Kidney tubule cell (primary cell): ENCODE data around the gene USH2A.
A peak's percentile ranks its signal among the peaks of the same experiment; 100 is the strongest.
"Not testable (repeated sequence)": the region's sequence is repeated elsewhere in the genome, so short reads cannot be mapped to it uniquely, and the experiment has no call there.

Source experiments
- DNase-seq: peaks from one replicate; pipeline ENCODE4 v3.0.0-alpha.2; 2018; ENCODE audit warnings: low spot score

Gene USH2A

DNA sequence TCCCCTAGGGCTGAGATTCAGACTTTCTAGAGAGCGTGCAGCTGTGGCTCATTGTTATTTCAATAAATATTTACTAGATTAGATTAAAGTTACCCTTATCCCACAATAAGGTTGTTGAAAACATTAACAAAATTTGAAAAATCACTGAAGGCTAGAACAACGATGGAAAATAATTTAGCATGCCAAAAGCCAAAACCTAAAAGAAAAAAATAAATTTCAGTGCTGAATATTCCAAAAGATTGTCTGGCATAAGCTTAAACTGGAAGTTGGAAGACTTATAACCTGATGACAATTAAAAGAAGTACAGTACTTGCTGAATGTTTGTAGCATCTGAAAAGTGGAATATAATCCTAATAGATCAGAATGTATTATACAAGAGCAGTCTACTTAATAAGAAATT lies 221.3 kb downstream of the USH2A start:
- DNase-seq = no peak

DNA sequence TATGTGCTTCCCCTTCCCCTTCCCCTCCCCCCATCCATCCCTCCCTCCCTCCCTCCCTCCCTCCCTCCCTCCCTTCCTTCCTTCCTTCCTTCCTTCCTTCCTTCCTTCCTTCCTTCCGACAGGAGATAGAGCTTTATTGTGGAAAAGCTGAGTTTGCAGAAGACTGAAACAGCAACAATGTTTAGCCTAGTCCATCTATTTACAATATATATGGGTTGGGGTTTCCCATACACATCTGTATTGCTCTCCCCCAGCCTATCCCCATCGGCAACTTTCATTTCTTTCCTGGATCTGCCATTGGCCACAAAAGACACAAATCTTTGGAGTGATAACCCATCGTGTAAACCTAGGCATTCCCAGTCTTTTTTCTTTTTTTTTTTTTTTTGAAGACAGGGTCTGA lies 222.3 kb downstream of the USH2A start:
- no peak for DNase-seq

DNA sequence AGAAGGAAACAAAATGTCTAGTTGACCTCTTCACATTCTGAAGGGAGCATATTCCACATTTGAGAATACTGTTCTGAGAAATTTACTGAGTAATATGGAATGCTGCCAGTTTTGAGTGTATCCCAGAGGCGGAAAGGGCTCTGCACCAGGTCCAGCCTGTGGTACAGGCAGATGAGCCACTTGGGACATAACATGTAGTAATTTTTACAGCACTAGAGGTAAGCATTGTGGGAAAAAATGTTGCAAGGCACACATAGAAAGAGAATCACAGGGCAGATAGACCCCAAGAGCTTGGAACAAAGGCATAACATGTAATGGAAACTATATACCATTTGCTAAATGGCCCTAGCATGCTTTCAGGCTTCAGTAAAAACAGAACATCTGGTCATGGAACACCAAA lies 228.5 kb downstream of the USH2A start:
- no peak for DNase-seq

DNA sequence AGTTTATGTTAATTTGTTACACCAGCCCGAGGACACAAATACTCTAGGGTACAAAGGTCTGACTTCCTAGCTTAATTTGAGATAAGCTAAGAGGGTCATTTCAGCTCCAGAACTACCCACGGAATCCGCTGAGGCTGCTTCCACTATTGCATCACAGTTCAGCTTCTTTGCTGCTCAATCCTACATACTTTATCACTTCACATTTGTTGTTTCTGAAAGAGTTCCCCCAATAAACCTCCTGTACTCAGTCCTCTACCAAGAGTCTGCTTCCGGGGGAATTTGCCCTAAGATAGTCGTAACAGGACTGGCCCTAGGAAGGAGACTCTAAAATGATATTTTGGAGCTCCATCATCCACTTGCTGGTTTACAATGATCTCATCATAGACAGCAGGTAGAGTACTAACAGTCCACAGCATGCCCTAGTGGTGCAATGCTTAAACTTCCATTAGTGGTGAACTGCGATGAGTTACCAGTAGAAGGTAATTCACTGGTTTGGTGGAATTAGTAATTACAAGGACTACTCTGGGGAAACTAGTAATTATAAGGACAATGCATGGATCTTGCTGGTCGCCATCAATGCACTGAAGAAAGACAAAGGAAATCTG lies 229.3 kb downstream of the USH2A start:
- DNase-seq = no peak

DNA sequence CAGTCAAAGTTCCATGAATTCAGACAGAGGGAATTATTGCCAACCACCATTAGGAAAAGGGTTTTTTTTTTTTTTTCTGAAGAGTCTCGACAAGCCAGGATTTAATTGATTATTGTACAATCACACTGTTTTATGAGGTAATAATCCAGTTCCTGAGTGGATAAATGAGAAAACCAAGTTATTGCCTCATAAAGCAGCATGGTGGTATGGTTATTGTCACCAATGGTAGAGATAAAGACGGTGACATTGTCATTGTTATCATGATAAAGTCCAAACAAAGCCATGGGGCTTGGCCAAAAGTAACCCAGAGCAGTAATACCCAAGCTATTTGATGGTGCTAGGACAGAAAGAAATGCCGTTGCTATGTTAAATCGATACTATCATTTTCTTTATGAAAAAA lies 232.8 kb downstream of the USH2A start:
- no peak for DNase-seq

DNA sequence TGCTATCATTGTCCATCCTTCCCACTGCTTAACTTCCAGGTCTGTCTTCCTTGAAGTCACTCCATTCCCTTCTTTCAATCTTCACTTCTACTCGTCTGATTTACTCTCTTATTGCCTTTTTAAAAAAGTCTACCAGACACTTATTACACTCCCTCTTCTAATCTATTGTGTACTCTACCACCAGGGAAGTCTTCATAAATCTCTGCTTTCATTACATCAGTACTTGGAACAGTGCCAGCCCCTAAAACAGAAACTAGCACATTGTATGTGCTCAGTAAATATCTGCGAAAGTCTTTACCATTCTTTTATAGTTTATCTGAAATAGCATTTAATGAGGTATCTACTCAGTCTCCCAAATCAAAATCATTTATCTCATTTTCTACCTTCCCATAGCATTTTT lies 236.4 kb downstream of the USH2A start:
- peak; percentile 23 for DNase-seq

DNA sequence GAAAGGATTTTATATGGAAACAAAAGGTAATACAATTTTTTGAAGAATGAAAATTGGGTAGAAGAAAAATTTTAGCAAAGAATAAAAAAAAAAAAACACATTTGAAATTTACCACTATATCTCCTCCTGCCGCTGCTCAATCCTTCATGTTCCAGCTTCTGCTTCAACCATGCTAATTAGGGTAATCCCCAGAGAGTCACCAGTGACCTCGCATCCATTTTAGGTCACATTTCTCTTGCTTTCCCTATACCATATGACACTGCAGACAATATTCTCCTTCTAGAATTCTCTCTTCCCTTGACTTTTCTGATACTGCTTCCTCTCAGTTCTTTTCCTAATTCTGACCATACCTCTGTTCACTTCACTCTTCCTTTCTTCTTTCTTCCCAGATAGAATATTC lies 237.1 kb downstream of the USH2A start:
- DNase-seq = peak; percentile 14

DNA sequence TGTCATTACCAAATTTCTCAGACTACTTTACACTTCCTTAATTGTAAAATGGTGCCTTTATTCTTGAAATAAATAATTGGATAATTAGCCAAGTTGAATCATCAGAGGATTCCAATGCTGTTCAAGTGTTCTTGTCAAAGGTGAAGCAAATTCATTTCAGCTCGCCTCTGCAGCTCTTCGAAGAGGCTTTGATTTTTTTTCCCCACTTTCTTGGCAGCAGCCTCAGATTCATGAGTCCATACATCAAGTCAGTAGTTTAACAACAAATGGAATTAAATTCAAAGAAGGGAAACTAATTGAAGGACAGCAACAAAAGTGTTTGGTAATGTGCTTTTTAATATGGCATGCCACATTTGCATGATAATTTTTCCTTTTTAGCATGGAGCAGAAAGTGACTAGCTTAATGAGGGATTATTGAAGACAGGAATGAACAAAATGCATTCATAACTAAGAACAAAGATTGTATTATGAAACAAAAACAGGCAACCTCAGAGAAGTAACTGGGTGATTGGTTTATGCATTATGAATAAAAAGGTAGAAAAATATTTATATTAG lies 239.0 kb downstream of the USH2A start:
- DNase-seq = no peak

DNA sequence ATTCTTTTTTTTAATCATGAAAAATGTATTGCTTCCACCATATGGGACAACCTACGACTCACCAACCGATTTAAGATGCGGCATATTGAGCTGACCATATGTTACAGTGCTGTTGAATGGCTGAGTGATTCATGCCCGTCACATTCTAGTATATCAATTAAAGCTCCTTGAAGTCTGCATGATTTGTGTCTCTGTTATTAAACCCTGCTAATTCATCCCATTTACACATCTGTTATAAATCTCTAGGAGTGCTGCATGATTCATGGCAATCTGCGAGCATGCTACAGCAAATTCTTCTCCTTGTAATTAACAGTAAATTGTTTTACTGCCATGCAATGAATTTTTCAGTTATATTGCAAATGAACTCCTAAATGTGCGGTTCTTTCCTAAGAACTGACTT lies 239.8 kb downstream of the USH2A start:
- DNase-seq = peak; percentile 1

DNA sequence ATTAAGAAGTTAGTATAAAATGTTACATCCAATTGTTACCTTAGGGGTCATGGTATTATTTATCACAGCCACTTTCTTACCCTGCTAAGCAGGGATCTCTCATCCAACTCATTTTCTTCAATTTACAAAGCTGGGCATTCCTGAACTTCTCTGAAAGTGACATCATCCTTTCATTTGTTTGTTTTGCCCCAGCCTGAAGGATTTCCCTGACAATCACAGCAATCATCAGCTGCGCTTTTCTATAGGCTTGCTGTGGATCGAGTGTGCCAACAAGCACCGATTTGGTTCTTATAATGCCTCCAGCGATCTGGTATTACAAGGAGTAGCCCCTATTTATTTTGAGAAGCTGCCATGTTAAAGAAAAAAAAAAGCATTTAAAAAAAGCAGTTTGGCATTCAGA lies 240.2 kb downstream of the USH2A start:
- DNase-seq = peak; percentile 66

DNA sequence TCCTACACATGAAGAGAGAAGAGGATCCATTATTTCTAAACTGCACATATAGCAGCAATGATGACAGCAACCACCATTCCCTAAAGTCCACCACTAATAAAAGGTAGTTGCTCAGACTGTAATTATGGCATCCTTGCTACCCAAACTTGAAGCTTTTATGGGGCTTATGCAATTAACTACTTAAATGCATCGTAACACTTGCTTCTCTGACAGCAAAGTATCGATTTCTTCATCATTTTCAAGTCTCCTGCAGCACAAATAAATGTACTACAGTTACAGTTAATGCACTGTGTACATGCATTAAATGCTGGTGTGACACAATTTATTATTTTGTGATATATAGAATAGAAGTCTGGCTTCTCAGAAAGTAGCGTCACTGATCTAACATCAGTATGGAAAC lies 241.7 kb downstream of the USH2A start:
- no peak for DNase-seq

DNA sequence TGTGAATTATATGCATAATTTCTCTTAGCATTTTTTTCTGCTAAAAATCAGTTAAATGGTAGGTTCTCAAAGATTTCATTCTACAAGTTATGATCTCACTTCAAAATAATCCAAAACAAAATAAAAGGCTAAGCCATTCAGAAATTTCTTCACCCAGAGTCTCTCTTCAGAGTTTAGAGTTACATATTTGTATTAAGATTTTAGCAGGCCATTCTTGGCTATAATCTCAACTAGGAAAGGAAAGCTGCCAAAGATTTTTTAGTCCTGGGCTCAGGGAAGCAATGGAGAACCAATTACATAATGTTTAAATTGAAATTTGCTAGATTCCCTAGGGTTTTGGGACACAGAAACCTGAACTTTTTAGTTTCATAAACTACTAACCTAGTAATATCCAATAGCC lies 245.0 kb downstream of the USH2A start:
- no peak for DNase-seq

DNA sequence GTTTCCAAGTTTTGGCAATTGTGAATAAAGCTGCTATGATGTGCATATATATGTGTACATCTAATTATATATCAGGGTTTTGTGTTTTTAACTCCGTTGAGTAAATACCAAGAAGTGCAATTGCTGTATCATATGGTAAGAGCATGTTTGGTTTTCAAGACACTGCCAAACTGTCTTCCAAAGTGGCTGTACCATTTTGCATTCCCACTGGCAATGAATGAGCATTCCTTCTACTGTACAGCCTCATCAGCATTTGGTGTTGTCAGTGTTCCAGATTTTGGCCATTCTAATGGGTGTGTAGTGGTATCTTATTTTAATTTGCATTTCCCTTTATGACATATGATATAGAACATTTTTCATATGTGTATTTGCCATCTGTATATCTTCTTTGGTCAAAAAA lies 246.3 kb downstream of the USH2A start:
- no peak for DNase-seq

DNA sequence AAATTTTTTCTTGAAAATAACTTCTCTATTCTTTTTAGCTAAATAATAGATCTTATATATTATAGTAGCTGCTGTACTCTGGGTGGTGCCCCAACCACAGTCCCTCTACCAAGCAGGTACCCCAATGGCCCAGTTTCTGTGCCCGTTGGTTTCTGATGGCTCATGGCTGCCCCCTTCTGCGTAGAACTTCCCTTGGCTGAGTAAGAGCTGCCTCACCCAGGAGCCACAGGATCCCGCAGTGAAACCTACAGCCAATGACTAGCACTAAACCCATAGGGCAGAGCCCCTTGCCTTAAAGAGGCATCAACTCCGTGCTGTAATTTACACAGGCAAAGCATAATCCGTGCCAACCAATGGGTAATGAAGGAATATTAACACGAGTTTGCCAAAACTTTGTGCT lies 247.5 kb downstream of the USH2A start:
- no peak for DNase-seq

DNA sequence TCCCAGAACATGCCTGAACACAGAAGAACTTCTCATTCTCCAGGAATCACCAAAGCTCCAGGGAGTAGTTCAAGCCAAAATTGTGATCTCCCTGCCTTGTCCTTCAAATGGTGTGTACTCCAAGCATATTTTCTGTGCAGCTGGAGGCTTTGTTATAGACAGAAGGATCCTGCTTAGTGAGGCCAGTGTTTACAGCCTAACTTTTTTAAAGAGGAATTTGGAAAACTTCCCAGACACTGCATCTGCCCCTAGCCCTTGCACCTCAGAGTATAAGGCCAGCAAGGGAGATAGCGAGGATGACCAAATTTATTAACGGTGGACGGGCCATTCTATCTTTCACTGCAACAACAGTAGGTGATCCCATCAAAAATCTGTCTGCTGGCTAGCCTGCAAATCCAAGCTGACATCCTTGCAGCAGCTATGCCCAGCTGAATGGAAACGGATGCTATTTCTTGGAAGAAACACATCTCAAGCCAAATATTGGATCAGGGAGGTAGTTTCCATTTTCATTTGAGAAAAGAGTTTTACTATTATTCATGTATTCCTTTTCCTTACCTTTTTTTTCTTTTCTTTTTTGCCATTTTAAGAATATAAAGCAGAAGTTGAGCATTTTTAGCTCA lies 249.8 kb downstream of the USH2A start:
- DNase-seq = no peak

DNA sequence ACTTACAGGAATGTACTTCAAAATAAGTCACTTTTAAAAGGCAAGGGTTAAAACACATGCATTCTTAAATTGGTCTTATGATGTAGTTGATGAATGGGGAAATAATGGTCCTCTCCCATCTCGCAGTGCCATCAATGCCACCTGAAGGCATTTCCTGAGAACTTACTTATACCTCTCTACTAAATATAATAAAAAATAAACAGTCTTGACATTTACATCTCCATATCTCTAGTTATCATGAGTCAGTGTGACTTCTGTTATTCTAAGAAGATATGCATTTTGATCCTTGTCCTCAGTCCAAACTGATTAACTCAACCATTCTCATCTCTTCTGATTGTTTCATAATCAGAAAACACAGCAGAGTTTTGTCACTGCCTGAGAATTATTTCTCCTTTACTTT lies 253.9 kb downstream of the USH2A start:
- DNase-seq = no peak

DNA sequence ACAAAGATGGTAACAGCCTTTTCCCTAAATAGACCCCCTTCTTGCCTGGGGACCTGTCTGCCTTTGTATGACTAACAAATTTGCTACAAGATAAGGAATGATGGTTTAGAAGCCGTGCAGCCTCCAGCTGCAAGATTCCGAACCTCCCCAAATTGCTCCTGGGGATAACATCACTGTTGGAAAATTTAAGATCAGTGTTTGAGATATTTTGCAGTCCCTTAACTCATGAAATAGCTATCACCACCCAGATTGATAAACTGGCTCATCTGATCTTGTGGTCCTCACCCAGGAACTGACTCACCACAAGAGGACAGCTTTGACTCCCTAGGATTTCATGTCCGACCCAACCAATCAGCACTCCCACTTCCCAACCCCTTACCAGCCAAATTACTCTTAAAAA lies 254.7 kb downstream of the USH2A start:
- no peak for DNase-seq

DNA sequence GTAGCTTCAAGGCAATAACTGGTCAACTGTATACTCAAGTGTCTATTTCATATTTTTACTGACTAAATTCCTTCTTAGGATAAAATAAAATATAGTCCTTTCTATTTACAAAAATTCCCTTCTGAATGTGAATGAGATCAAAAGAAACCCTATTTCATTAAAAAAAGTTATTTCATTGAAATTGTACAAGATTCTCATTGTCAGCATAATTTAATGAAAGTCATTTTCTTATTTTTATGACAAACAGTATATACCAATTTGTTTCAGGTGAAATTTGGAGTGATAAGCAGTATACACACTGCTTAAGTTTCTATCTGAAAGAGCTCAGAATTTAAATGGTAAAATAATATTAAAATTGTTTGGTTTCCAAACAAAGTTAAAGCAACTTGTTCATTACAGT lies 269.2 kb downstream of the USH2A start:
- DNase-seq = no peak

DNA sequence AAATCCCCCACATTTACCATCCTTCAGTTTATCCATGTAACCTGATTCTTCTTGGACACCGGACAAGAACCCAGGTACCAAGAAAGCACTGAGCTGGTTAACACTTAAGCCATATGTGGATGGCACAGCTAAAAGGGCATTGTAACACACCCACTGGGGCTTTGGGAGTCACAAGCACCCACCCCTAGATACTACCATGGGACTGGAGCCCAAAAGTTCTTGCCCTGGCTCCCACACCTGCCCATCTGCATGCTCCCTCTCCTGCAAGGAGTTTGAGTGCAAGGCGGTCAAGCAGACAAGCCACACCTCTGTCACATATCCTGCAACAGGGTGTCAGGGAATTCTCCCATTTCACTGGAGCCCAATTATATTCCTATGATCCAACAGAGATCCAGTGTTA lies 270.1 kb downstream of the USH2A start:
- no peak for DNase-seq

DNA sequence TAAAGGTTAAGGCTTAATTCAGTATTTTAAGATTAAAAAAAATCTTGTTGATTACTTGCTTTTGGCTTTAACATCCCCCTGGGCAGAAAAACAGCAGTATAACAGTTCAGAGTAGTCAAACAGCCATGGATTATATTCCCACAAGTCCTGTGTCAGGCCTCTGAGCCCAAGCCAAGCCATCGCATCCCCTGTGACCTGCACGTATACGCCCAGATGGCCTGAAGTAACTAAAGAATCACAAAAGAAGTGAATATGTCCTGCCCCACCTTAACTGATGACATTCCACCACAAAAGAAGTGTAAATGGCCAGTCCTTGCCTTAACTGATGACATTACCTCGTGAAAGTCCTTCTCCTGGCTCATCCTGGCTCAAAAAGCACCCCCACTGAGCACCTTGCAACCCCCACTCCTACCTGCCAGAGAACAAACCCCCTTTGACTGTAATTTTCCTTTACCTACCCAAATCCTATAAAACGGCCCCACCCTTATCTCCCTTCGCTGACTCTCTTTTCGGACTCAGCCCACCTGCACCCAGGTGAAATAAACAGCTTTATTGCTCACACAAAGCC lies 277.7 kb downstream of the USH2A start:
- not testable (repeated sequence) for DNase-seq

DNA sequence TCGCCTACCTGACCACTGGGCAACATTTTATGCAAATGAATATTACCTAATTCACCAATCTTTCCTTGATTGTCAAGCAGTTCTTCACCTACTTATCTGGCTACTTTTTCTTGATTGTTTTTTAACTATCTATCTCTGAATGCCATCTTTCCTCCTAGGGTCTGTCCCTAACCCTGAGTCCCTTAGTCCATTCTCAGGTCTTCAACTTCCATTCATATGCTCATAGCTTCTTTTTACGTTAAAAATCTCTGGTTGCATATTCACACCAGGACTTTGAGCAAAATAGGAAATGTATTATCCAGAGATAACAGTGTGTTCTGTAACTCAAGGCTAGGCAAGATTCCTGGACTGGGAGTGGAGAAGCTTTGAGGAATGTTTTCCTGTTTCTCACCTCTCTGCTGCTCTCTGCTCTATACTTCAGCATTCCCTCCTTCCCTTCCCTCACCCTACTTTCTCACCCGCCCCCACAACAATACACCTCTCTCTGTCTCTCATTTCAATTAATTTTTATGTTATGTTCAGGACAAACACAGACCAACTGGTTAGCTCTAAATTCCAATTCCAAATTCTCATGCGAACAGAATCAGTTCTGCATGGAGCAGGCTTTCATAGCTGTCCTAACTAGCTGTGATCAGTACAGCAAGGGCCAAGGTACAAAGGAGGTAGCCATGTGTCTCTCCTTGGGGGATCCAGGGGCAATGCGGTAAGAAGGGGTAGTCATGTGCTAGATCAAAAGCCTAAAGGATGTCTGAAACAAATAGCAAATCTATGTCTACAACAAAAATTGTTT lies 278.4 kb downstream of the USH2A start:
- no peak for DNase-seq

DNA sequence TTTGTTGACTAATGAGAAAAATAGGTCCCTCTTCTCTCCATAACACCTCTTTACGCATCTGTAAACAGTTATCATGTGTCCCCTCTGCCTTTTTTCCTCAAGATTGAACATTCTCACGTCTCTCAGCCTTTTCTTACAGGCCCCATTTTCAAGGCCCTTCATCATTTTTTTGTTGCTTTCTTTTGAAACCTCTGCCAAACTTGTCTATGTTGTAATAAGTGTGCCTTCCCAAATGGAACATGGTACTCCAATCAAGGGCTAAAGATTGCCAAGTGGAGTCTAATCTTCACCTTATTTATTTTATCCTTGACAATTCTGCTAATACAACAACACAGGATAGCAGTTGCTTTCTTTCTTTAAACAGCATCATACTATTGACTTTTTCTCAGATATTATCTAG lies 280.3 kb downstream of the USH2A start:
- DNase-seq = no peak
